ENCODE measurements around the gene GXYLT1.
A peak's percentile ranks its signal among the peaks of the same experiment; 100 is the strongest.

GXYLT1 gene

GRCh38 chr12:42090899-42091298 is 53.8 kb downstream of the GXYLT1 start:
- no peak for TF ChIP-seq CTCF (IDR thresholded peaks at IDR 0.05; ENCODE audit: low read depth, low read length)
- in situ Hi-C loops (cut with HindIII; ENCODE audit: low sequenced_read_pairs) = no loop called here
- H3K4me3 ChIP-seq (ENCODE audit: low read depth, low read length) = no peak overlapping the region
- DNase-seq (ENCODE audit: low read depth, low spot score) = peak; percentile 74

GRCh38 chr12:42086031-42086430 is 58.6 kb downstream of the GXYLT1 start:
- no peak for TF ChIP-seq CTCF (IDR thresholded peaks at IDR 0.05; ENCODE audit: low read depth, low read length)
- peak; percentile 45 for DNase-seq (ENCODE audit: low read depth, low spot score)

GRCh38 chr12:42085594-42085993 is 59.1 kb downstream of the GXYLT1 start:
- in situ Hi-C loops (cut with HindIII; ENCODE audit: low sequenced_read_pairs) = no loop called here
- TF ChIP-seq CTCF (IDR thresholded peaks at IDR 0.05; ENCODE audit: low read depth, low read length) = no peak
- no peak overlapping the region for H3K4me3 ChIP-seq (ENCODE audit: low read depth, low read length)
- DNase-seq (ENCODE audit: low read depth, low spot score) = no peak

More at GRCh38 chr12:42086031-42086430, 58.6 kb downstream of the GXYLT1 start:
- in situ Hi-C loops (cut with HindIII; ENCODE audit: low sequenced_read_pairs) = no loop called here
- no peak overlapping the region for H3K4me3 ChIP-seq (ENCODE audit: low read depth, low read length)

- TF ChIP-seq CTCF (IDR thresholded peaks at IDR 0.05; ENCODE audit: low read depth, low read length) = no peak
- in situ Hi-C loops (cut with HindIII; ENCODE audit: low sequenced_read_pairs) = no loop called here
- DNase-seq (ENCODE audit: low read depth, low spot score) = no peak
- no peak overlapping the region for H3K4me3 ChIP-seq (ENCODE audit: low read depth, low read length)
These were observed 60.2 kb downstream of the GXYLT1 start for GRCh38 chr12:42084522-42084921.

GRCh38 chr12:42076976-42077375 is 67.7 kb downstream of the GXYLT1 start:
- no peak overlapping the region for H3K4me3 ChIP-seq (ENCODE audit: low read depth, low read length)
- TF ChIP-seq CTCF (IDR thresholded peaks at IDR 0.05; ENCODE audit: low read depth, low read length) = no peak
- no peak for DNase-seq (ENCODE audit: low read depth, low spot score)
- in situ Hi-C loops (cut with HindIII; ENCODE audit: low sequenced_read_pairs) = no loop called here

GRCh38 chr12:42070036-42070435 is 74.6 kb downstream of the GXYLT1 start:
- TF ChIP-seq CTCF (IDR thresholded peaks at IDR 0.05; ENCODE audit: low read depth, low read length) = no peak
- in situ Hi-C loops (cut with HindIII; ENCODE audit: low sequenced_read_pairs) = no loop called here
- DNase-seq (ENCODE audit: low read depth, low spot score) = no peak

GRCh38 chr12:42059127-42059526 is 85.5 kb downstream of the GXYLT1 start:
- no peak overlapping the region for H3K4me3 ChIP-seq (ENCODE audit: low read depth, low read length)
- in situ Hi-C loops (cut with HindIII; ENCODE audit: low sequenced_read_pairs) = no loop called here
- no peak for DNase-seq (ENCODE audit: low read depth, low spot score)
- no peak for TF ChIP-seq CTCF (IDR thresholded peaks at IDR 0.05; ENCODE audit: low read depth, low read length)

More at GRCh38 chr12:42070036-42070435, 74.6 kb downstream of the GXYLT1 start:
- H3K4me3 ChIP-seq (ENCODE audit: low read depth, low read length) = no peak overlapping the region
